M059J (cell line): ENCODE data around the gene HCRTR1. TPM values are rescaled to one million over a fixed set of nuclear protein-coding genes. Genes with fewer than 3 reads are reported as not detected.

Experiments
- DNase-seq: peaks from one replicate; pipeline ENCODE4 v3.0.0-alpha.2; 2012; ENCODE audit warnings: low read depth
- total RNA-seq: library from RNA; depleted of rRNA; stranded (reverse); fragments of >200 nt; shearing (Covaris generic); gene quantifications from 2 replicates; pipeline ENCODE4 v1.2.3, GENCODE V29; 2014

Gene HCRTR1
- total RNA-seq, 1 experiment from 2014 or later: not detected

DNA sequence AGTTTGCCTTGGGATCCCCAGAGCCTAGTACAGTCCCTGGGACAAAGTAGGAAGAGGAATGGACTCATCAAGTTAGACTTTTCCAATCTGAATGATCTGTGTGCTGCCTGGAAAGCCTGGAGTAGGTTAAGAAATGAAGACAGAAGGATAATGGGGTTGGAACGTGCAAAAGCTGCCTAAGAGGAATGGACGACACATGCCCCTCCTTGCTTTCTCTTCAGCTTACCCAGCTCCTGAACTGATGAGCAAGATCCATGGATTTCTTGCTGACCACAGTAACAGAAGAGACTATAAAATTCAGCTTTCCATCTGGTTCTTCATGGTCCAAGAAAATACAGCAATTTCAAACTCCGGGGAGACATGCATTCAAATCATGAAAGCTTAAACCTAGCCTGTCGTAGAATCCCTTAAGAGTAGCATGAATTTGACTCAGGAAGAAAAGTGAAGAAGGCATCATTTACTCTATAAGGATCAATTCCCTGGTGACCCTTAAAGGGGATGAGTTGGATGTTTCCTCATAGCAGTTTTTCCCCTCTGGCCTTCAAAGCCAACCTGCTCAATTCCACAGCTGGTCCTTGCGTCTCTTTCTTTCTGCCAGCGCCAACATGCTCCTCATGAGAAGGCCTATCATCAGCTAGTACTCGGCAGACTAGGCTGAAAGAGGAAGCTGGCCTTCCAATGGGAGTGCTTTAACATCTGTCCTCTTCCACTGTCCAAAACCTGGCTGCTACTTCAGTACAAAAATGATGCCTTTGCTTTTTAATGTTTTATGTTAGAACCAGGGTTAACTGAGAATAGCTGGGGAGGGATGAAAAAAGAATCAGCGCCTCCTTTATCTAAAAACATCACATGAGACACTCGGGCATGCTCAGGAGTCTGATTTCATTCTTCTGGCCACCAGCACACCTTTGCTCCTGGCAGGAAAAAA, 32.9 kb downstream of the HCRTR1 start:
- no peak for DNase-seq

DNA sequence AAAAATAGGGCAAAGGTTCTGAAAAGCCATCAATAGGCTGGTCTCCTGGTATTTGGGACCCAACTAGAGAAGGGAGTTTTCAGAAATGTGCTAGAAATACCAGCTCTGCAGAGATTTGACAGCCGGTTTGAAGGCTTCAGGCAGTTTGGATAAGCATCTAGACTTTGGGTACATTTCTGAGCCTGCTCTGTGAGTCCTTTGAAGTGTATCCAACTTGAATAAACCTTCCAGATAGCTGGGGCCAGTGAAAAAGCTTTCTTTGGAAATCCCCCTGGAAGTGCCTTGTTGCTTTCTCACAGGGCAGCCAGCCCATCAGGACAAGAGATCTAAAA, 33.6 kb downstream of the HCRTR1 start:
- no peak for DNase-seq

DNA sequence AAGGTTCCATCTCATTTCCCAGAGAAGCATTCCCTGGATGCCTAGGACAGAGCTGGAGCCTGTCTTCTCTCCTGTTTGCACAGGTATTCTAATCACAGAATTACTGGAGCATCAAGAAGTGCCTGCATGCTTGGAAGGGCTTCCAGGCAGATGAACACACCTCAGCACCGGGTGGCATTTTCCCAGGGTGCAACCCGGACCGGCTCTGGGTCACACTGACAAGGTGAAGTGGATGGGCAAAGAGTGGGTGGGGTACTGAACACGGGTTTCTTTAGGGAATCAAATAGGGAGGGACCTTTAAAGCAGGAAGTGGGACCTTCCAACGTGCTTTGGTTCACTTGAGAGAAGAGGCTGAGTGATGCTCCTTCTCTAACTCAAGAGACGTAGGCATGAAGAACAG, 34.3 kb downstream of the HCRTR1 start:
- no peak for DNase-seq

DNA sequence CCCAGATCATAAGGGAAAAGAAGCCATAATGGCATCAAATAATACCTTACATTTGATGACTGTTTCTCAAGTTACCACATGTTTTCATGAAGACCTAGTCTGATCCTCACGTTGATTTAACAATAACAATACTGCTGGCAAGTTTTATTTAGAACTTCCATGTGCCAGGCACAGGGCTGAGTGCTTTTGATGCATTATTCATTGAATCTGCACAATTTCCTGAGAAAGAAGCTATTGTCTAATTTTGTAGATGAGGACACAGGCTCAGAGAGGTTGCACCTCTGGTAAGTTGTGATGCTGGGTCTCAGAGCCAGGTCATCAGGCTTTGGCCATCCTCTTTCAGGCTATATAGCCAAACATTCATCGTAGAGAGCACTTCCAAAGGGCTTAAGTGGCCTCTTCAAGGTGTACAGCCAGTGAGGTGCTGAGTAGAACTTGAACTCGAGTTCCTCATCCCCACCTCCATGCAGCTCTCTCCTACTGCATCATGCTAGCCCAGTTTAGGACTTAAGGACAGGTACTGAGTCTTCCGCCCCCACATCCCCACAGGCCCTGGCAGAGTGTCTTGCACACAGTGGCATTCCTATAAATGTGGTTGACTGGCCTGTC, 35.5 kb downstream of the HCRTR1 start:
- DNase-seq: no peak

DNA sequence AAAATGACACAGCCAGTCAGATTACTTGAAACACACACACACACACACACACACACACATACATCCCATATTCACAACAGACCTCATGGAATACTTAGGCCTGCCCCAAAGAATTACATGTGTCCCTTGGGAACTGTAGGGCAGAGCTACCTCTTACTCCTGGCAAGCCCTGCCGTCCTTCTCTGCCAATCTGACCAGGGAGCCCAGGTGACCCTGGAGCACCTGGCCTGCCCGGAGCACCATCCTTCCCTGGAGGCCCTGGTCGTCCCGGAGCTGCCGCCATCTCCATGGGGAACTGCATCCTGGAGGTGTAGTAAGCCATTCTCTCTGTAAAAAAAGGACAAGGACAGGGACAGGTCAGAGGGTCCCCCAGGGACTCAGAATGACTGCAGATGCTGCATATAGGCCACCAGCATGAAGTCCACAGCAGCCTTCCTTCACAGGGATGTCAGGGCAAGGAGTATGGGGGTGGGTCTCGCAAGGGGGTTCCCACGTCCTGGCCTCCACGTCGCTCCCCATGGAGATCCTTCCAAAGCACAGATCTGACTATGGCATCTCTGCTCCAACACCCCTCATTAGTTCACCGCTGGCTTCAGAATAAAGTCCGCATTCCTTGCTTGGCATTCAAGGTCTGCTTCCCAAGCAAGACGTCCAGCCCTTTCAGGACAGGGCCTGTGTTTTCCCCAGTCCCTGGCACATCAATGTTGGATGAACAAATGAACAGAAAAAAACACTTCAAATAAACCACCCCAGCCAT, 36.4 kb downstream of the HCRTR1 start:
- no peak for DNase-seq

DNA sequence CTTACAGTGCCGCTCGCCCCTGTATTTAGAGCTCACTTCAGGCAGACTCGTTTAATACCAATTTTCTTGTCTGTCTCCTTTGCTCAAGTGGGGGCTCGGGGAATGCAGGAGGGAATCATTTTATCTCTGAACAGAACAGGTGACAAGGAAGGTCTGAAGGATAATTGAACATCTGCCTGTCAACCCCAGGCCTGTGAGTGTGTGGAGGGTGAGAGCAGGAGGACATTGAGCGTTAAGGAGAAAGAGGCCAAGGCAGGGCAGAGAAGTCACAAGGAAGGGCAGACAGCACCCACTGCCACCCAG, 36.9 kb downstream of the HCRTR1 start:
- DNase-seq: no peak

DNA sequence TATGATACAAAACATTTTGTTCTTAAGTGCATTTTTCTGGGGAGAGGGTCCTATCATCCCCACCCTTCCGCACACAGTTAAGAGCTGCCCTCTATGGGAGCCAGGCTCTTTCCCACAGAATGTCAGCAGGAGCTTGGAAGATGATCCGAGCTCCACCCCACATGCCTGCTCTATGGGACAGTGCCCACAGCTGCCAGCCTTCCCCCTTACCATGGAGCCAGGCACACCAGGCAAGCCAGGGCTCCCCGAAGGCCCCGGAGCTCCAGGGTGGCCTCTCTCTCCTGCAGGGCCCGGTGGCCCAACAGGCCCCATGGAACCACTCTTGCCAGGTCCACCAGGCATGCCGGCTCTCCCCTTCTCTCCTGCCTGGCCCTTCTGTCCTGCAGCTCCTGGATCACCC, 37.6 kb downstream of the HCRTR1 start:
- DNase-seq: no peak

DNA sequence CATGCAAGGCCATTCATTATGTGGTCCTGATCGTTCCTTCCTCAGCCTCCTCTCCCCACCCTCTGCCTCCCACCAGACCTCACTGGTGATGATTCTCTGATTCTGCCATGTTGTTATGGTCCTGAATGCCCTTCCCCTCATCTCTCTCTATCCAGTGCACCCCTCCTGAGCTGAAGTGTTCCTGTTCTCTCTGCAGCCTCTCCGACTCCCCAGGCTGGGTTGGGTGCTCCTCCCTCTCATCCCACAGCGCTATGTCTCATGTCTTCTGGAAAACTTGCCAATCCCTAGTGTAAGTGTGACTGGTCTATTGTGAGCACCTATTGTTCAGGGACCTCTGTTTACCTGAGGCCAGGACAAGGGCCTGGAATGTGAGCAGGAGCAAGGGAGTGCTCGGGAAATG, 38.3 kb downstream of the HCRTR1 start:
- DNase-seq: no peak

DNA sequence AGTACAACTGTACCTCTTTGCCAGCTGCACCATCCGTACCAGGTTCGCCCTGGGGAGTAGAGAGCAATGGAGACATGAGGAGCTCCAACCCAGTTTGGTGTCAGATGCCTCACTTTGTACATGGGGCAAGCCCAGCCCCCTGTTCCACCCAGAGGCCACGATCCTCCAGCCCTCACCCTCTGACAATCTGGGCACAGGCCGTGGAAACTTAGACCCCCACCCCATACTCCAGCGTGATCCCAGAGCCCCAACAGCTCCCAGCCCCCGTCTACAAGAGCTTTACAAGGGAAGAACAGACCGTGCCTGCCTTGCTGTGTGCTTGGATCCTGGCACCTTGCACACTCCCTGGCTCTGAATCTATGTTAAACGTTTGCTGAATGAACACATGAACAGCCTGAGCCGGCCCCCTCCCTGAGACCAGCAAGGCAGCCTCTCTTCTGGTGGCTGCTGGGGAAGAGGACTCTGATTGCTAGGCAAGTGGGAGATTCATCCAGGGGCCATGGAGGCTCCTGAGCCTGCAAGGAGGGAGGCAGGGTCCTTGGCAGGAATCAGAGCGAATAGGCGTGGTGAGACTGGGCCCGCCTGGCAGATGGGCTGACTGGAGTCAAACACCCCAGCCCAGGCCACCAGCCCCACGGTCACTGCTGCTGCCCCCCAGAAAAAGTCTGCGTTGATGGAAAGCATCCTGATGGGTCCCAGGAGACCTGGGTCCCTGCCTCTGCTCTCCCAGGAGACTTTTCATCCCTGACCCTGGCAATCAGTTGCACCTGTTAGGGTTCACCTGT, 39.7 kb downstream of the HCRTR1 start:
- no peak for DNase-seq

DNA sequence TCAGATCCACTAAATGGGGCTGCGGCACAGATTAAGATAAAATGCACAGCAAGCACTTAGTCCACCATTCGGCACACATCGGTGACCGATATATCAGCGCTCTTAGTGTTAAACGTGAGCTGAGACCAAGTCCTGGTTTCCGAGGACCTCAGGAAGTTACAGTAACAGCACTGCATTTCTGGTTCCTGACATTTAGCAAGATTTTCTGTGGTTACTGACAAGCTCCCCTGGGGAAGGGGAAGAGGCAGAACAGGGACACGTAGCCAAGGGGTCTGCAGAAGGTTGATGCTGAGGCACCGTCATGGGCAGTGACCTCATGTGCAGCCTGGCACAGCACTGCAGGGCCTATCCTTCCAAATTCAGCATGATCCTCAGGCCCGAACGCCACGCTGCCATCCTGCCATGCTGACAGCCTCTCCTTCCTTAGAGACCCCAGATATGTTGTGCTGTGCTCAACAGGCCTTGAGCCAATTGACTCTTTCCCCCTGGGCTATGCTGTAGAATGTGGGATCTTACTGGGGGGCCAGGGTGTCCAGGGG, 40.6 kb downstream of the HCRTR1 start:
- no peak for DNase-seq

DNA sequence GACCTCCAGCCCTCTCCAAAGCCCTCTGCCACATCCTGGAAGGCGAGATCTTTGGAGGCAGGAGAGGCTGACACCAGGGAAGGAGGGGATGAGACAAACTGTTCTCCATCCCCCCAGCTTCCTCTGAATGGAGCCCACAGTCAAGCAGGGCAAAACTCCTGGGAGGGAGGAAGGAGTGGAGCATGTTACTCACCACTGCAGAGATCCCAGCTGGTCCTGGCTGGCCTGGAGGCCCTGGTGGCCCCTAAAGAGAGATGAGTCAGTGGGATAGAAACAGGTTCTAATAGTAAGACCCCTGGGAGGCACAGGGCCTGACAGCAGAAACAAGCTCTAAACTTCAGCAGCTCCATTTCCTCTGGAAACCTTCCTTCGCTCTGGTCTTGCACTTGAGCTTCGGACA, 41.2 kb downstream of the HCRTR1 start:
- no peak for DNase-seq

DNA sequence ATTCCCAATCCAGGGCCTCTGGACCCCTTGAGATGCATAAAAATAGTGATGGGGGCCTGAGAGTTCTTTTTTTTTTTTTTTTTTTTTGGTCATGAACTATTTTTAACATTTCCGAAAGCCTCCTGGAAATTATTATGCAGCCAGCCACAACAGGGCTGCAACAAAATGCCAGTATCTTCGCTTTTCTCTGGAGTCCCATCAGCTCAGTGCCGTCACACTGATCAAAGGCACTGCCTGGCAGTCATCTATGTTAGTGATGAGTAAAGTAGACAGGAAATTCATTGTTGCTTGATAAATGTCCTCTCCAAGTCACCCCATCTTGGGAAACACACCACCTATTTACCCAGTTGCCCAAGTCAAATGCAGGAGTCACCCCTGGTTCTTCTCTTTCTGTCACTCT, 42.4 kb downstream of the HCRTR1 start:
- no peak for DNase-seq

DNA sequence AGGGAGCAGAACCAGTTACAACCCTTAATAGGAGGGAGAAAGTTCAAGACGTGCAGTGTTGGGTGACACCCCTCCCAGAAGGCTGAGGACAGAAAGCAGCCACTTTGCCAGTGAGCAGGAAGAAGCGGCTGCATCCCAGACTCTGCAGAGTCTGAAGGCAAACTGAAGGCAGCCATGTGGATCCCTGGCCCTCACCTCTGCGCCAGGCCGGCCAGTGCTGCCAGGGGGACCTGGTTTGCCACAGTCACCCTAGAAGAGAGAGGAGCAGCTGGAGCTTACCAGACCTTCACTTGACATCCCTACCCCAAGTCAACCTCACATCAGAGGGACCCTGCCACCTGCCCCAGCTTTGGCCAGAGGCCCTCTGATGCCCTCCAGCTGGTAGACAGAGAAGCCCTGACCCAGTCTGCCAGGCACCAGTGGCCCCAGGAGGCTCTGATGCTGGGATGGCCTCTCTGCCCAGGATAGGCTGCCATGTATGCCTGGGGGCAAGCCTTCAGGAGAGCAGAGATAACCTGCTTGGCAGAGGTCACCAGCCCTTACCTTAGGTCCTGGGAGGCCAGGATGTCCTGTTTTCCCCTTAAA, 43.5 kb downstream of the HCRTR1 start:
- no peak for DNase-seq

DNA sequence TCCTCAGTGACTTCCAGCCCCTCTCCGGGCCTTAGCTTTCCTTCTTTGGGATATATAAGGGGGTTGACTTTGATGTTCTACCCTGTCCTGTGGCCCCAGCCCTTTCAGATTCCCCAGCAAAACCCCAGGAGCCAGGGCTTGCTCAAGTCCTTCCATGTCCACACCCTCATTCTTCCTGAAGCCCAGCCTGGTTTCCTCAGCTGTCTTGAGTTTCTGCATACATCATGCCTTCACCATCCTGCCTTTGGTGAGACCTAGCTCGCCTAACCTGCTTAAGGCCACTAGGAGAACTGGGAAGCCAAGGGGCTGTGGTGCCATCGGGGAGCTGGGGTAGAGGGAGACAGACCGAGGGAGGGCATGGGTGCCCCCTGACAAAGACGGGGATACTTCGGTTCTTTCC, 44.4 kb downstream of the HCRTR1 start:
- DNase-seq: no peak

DNA sequence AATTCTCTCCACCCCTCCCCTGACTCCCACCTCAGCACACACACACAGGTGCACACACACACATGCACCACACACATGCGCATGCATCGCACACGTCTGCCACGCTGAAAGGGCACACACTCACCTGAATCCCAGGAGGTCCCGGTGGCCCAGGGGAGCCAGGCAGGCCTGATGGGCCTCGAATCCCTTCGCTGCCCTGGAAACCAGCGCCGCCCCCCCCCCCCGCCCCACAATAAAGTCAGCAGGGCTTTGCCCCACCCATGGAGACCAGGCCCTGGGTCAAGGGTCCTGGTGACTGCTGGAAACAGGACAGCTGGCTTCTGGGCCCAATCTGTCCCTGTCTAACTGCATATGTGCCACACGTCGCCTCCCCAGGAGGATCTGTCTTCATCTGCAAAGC, 45.0 kb downstream of the HCRTR1 start:
- no peak for DNase-seq

DNA sequence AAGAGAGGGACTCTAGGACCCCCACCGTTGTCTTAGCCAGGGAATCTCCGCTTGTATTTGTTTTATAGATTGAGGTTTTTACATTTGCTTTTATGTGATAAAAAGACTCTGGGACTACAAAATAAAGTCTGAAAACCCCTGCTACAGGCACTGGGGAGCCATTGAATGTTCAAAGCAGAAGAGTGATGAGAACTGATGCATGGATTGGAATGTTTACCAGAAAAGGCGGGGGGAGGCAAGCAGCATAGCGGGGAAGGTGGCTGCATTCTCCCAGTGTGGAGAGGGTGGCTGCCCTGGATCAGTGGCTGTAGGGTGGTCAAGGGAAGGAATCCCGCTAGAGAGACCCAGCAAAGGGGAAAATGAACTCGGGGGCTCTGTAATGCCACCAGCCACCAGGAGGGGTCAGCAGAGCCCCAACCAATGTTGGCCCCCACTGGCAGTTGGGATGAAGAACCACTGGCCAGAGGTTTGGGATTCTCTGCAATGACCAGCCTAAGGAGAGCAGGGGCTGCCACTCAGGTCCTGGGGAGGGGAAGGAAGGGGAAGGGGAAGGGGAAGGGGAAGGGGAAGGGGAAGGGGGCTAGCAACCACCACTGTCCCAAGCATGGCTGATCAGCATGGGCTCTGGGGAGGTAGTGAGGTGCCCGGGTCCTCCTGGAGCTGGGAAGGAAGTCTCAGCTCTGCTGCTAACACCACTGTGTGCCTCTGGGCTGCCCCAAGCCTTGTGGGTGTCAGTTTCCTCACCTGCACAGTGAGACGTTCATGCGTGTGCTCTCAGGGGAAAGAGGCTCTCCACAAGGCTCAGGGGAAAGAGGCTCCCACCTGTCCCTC, 46.3 kb downstream of the HCRTR1 start:
- peak; percentile 44 for DNase-seq

DNA sequence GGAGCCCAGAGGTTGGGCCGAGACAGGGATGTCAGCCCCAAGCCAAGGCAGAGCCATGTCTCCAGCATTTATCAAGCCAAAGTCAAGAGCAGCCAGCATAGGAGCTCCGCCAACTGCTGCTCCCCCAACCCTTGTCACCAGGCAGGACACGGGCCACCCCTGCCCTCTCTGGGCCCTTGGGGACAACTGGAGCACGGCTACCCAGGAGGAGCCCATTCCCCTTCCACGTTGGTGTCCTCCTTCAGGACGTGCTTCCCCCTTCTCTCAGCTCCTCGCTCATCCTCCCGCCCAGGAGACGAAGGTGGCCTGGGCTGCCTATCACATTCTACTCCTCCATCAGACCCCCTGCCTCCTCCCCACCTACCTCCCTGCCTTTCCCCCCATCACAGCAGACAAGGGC, 47.0 kb downstream of the HCRTR1 start:
- DNase-seq: no peak

DNA sequence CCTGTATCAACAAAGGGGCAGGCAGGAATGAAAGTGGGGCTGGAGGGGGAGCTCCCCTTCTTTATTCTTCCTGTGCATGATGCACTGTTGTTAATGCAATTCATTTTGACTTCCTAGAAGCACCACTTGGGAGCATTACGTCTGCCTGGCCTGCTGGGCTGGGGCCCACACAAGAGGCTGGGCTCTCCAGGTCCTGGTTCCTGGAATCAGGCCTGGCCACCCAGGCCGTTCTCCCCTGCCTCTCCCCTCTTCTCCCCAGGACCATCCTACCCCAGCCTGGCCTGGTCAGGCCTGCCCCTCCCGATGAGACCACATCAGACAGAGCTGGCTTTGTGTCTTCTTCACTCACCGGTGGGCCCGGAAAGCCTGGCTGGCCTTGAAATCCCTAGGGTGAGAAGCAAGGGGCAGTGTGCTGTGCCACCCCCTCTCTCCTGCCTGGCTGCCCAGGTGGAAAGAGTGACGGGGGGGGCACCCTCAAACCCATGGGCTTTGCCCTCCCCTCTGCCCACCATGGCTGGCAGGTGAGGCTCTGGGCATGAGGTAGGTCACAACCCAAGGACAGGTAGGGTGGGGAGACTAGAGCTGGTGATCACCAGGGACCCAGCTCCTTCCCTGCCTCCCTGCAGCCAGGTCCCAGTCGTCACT, 47.9 kb downstream of the HCRTR1 start:
- DNase-seq: no peak

DNA sequence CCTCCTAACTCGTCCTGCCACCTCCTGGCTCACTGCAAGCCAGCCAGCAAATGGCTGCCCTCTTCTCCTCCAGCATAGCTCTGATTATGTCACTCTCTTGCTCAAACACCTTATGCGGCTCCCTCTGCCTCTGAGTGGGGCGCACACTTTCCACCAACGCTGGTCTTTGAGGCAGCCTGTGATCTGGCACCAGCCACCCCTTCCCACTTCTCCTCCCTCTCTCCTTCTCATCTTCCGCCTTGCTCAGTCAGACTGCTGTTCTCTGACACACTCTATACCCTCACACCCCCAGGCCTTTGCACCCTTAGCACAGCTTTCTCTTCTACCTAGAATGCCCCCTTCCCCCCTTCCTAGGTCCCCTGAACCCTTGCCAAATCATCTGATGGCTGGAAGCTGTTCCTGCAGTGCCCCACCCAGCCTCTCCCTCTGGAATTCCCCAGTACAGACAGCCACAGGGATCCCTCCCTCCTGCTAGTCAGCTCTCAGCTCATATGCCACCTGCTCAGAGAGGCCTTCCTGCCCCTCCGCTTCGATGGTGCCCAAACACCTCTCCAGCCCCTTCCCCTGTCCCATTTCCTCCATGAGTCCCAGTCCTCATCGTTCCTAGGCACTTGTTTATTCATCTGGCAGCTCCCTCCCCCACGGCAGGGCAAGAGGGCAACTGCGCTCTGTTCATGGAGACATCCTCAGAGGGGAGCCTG, 48.9 kb downstream of the HCRTR1 start:
- DNase-seq: peak; percentile 31
